ENCODE results near the gene STAB2.

STAB2 gene

GRCh38 chr12:103639983-103640382 is 52.9 kb downstream of the STAB2 start:
- Histone ChIP-seq H3K4me1 (ENCODE audit: control insufficient read depth, low read length) (no peaks in the 10 kb centered on the region), H3K4me2 (ENCODE audit: low read length) (no peak overlapping the region), H3K4me3 (ENCODE audit: low read length) (no peak overlapping the region), H3F3A (ENCODE audit: control insufficient read depth, insufficient read depth) (no peaks in the 10 kb centered on the region), H3K27me3 (ENCODE audit: control insufficient read depth, low read length) (no peaks in the 10 kb centered on the region), H3K36me3 (ENCODE audit: control insufficient read depth, low read length) (no peaks in the 10 kb centered on the region), H3K9me2 (replicated peaks; ENCODE audit: control insufficient read depth, low read length) (no peaks in the 10 kb centered on the region), H3K79me2 (ENCODE audit: control insufficient read depth, low read length) (no peaks in the 10 kb centered on the region), H4K20me1 (ENCODE audit: control insufficient read depth, insufficient read depth, low read depth, low read length) (no peaks in the 10 kb centered on the region), H3K9me3 (ENCODE audit: control insufficient read depth, insufficient read depth, low read length) (no peaks in the 10 kb centered on the region), H3K27ac (ENCODE audit: low read depth, low read length) (no peak overlapping the region)
- TF ChIP-seq CTCF (IDR thresholded peaks at IDR 0.05; ENCODE audit: low read depth, low read length, poor library complexity, severe bottlenecking) (no peak), EZH2phosphoT487 (IDR thresholded peaks at IDR 0.05; ENCODE audit: borderline replicate concordance, low read length) (no peak)

- Histone ChIP-seq H3K9me2 (replicated peaks; ENCODE audit: control insufficient read depth, low read length) (no peaks in the 10 kb centered on the region), H3K4me3 (ENCODE audit: low read length) (no peak overlapping the region), H3K9me3 (ENCODE audit: control insufficient read depth, insufficient read depth, low read length) (no peaks in the 10 kb centered on the region), H4K20me1 (ENCODE audit: control insufficient read depth, insufficient read depth, low read depth, low read length) (no peaks in the 10 kb centered on the region), H3K36me3 (ENCODE audit: control insufficient read depth, low read length) (no peaks in the 10 kb centered on the region), H3K27me3 (ENCODE audit: control insufficient read depth, low read length) (no peaks in the 10 kb centered on the region), H3K27ac (ENCODE audit: low read depth, low read length) (no peak overlapping the region), H3F3A (ENCODE audit: control insufficient read depth, insufficient read depth) (no peaks in the 10 kb centered on the region), H3K79me2 (ENCODE audit: control insufficient read depth, low read length) (no peaks in the 10 kb centered on the region), H3K4me2 (ENCODE audit: low read length) (no peak overlapping the region), H3K4me1 (ENCODE audit: control insufficient read depth, low read length) (no peaks in the 10 kb centered on the region)
- no peak for TF ChIP-seq CTCF (IDR thresholded peaks at IDR 0.05; ENCODE audit: low read depth, low read length, poor library complexity, severe bottlenecking)
- no peak for TF ChIP-seq EZH2phosphoT487 (IDR thresholded peaks at IDR 0.05; ENCODE audit: borderline replicate concordance, low read length)
Observed at GRCh38 chr12:103640410-103640809, 53.3 kb downstream of the STAB2 start.

- H3K36me3 ChIP-seq (ENCODE audit: control insufficient read depth, low read length) = no peaks in the 10 kb centered on the region
- H3K4me2 ChIP-seq (ENCODE audit: low read length) = no peak overlapping the region
- no peaks in the 10 kb centered on the region for H3F3A ChIP-seq (ENCODE audit: control insufficient read depth, insufficient read depth)
- no peak for TF ChIP-seq EZH2phosphoT487 (IDR thresholded peaks at IDR 0.05; ENCODE audit: borderline replicate concordance, low read length)
- TF ChIP-seq CTCF (IDR thresholded peaks at IDR 0.05; ENCODE audit: low read depth, low read length, poor library complexity, severe bottlenecking) = no peak
- no peaks in the 10 kb centered on the region for H3K4me1 ChIP-seq (ENCODE audit: control insufficient read depth, low read length)
- no peaks in the 10 kb centered on the region for H3K79me2 ChIP-seq (ENCODE audit: control insufficient read depth, low read length)
- H3K27ac ChIP-seq (ENCODE audit: low read depth, low read length) = no peak overlapping the region
- no peaks in the 10 kb centered on the region for H4K20me1 ChIP-seq (ENCODE audit: control insufficient read depth, insufficient read depth, low read depth, low read length)
- no peaks in the 10 kb centered on the region for H3K9me3 ChIP-seq (ENCODE audit: control insufficient read depth, insufficient read depth, low read length)
- no peaks in the 10 kb centered on the region for H3K27me3 ChIP-seq (ENCODE audit: control insufficient read depth, low read length)
- H3K4me3 ChIP-seq (ENCODE audit: low read length) = no peak overlapping the region
- no peaks in the 10 kb centered on the region for H3K9me2 ChIP-seq (replicated peaks; ENCODE audit: control insufficient read depth, low read length)
Observed at GRCh38 chr12:103640831-103641230, 53.8 kb downstream of the STAB2 start.

Measured in DOHH2 (cell line).